DND-41 (cell line): ENCODE results near the gene DSCAML1.
A peak's percentile ranks its signal among the peaks of the same experiment; 100 is the strongest.

Source experiments
- ATAC-seq: fragments of 200-7000 bp; cut with Tn5 transposase; 3 replicates; pipeline ENCODE4 v1.9.1; 2021; ENCODE audit warnings: low read depth; ENCODE audit not compliant: insufficient read depth
- DNase-seq: peaks from one replicate; pipeline ENCODE4 v3.0.0-alpha.2; 2020
- H2AFZ ChIP-seq: 2 replicates; pipeline ENCODE4 v1.6.0; 2012; ENCODE audit warnings: low read depth, low read length
- H3K27ac ChIP-seq: 2 replicates; pipeline ENCODE4 v1.5.1; 2012; ENCODE audit warnings: low read length, inconsistent platforms
- H3K27me3 ChIP-seq: fragments of 200-600 bp; sonication (generic); 2 replicates; pipeline ENCODE4 v1.6.0; 2012; ENCODE audit warnings: low read length, mild to moderate bottlenecking, inconsistent platforms; ENCODE audit not compliant: insufficient read depth, poor library complexity
- H3K36me3 ChIP-seq: 2 replicates; pipeline ENCODE4 v1.5.1; 2012; ENCODE audit warnings: low read length, inconsistent platforms; ENCODE audit not compliant: insufficient read depth
- H3K4me1 ChIP-seq: 2 replicates; pipeline ENCODE4 v1.5.1; 2012; ENCODE audit warnings: mild to moderate bottlenecking, low read length; ENCODE audit not compliant: insufficient read depth
- H3K4me2 ChIP-seq: 2 replicates; pipeline ENCODE4 v1.6.0; 2012; ENCODE audit warnings: mild to moderate bottlenecking, moderate library complexity, low read length, inconsistent platforms; ENCODE audit not compliant: insufficient read depth
- H3K4me3 ChIP-seq, 2 experiments: fragments of 200-600 bp in 1 of 2; shearing (Covaris generic) in 1 of 2; 2 replicates each; pipeline ENCODE4 v1.5.1; 2012 to 2016; ENCODE audit warnings: inconsistent platforms in 2 of 2, low read length in 2 of 2, mild to moderate bottlenecking in 2 of 2, low read depth in 1 of 2, moderate library complexity in 1 of 2
- H3K79me2 ChIP-seq: 2 replicates; pipeline ENCODE4 v1.6.0; 2012; ENCODE audit warnings: low read length, inconsistent platforms; ENCODE audit not compliant: insufficient read depth
- H3K9ac ChIP-seq: 2 replicates; pipeline ENCODE4 v1.6.0; 2012; ENCODE audit warnings: low read depth, mild to moderate bottlenecking, inconsistent platforms, low read length, moderate library complexity
- H3K9me3 ChIP-seq: 2 replicates; pipeline ENCODE4 v1.5.1; 2012; ENCODE audit warnings: low read length, moderate library complexity, mild to moderate bottlenecking, inconsistent platforms; ENCODE audit not compliant: insufficient read depth, severe bottlenecking
- H4K20me1 ChIP-seq: 2 replicates; pipeline ENCODE4 v1.6.0; 2012; ENCODE audit warnings: low read length; ENCODE audit not compliant: insufficient read depth
- EZH2 ChIP-seq: IDR thresholded peaks from 3 replicates; pipeline ENCODE4 v1.6.1; 2012; ENCODE audit warnings: borderline replicate concordance, low read depth, mild to moderate bottlenecking, moderate library complexity, low read length, inconsistent platforms; ENCODE audit not compliant: severe bottlenecking
- TF ChIP-seq, protein P1 (sequence below): IDR thresholded peaks from 2 replicates; pipeline ENCODE4 v1.5.1; 2012; ENCODE audit warnings: borderline replicate concordance, low read length, moderate library complexity, mild to moderate bottlenecking; ENCODE audit not compliant: poor library complexity, severe bottlenecking; ENCODE audit errors: extremely low read depth

Gene DSCAML1

DNA sequence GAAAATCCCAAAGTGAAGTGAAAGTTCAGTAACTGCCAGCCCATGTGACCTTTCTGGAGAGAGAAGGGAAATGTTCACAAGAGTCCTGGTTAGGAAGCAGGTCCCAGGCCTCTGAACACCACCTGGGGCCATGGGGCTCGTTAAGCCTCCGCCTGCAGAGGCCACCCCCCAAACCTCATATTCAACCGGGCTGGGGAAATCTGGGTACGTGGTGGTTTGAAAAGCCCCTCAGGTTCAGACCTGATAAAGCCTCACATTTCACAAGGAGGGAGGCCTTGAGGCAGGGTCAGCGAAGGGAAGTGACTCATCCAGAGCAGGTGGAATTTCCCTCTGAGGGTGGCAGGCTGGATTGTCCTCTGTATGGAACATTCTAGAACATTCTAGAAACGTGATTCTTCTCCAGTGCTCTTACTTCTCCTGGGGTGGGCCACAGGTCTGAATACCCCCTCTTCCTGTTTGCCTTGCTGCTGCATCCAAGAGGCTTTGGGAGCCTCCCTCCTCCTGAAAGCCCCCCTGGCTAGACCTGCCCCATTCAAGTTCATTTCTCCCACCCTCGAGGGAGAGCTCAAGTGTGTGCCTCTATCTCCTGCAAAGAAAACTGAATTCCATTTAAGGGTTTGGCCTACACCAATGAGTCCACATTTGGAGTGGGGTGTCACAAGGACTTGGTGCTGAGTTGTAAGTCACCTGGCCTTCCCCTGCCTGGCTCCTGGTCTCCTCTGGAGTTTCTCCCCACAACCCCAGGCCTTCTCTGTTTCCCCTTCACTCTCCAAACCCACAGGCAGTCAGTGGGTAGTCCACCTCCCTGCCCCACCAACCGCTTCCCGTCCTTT, 21.2 kb upstream of the DSCAML1 start:
- Histone ChIP-seq H4K20me1 (no peaks in the 10 kb centered on the region; the same call in 1 of the 2 replicates), H2AFZ (no peak overlapping the region), H3K9me3 (no peaks in the 10 kb centered on the region), H3K36me3 (peaks cover 61% of the 10 kb centered on the region), H3K79me2 (peaks cover 21% of the 10 kb centered on the region), H3K4me2 (no peak overlapping the region), H3K27ac (peak overlapping the region; percentile 69), H3K4me3 (no peak overlapping the region), H3K27me3 (no peaks in the 10 kb centered on the region), H3K4me1 (peaks cover 77% of the 10 kb centered on the region), H3K9ac (no peak overlapping the region)
- TF ChIP-seq, protein P1, sequence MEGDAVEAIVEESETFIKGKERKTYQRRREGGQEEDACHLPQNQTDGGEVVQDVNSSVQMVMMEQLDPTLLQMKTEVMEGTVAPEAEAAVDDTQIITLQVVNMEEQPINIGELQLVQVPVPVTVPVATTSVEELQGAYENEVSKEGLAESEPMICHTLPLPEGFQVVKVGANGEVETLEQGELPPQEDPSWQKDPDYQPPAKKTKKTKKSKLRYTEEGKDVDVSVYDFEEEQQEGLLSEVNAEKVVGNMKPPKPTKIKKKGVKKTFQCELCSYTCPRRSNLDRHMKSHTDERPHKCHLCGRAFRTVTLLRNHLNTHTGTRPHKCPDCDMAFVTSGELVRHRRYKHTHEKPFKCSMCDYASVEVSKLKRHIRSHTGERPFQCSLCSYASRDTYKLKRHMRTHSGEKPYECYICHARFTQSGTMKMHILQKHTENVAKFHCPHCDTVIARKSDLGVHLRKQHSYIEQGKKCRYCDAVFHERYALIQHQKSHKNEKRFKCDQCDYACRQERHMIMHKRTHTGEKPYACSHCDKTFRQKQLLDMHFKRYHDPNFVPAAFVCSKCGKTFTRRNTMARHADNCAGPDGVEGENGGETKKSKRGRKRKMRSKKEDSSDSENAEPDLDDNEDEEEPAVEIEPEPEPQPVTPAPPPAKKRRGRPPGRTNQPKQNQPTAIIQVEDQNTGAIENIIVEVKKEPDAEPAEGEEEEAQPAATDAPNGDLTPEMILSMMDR = no peak
- TF ChIP-seq EZH2 = no peak
- DNase-seq (peak; percentile 52), ATAC-seq (peak; percentile 23)

DNA sequence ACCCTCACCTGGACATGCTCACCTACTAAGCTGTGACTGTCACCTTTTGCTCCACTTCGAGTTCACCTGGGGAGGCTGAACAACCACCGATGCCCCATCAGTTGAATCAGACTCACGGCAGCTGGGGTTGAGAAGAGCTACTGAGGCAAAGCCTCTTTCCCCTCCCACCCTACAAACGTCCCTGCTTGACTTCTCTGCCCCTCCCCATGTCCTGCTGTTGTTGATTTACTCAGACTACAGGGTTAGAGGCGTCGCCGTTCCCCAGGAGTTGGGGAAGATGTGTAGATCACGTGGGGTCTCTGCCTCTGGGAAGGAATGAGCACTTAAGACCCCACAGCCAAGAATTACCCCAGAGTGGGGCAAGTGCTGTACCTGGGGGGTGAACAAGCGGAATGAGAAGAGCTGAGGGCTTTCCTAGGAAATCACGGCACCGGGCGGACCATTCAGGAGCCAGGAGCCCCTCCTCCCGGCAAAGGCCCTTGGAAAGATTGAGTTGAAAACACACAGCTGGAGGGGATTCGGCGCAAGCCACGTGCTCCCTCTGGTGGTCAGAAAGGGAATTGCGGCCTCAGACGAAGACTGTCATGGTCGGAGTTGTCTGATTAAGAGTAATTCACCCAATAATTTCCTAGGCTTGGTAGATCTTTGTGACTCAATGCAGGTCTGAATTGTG, 20.5 kb upstream of the DSCAML1 start:
- peak overlapping the region; percentile 69 for H3K27ac ChIP-seq
- peaks cover 55% of the 10 kb centered on the region for H3K36me3 ChIP-seq
- peaks cover 14% of the 10 kb centered on the region for H3K79me2 ChIP-seq
- no peak overlapping the region for H2AFZ ChIP-seq
- DNase-seq = peak; percentile 86
- H3K4me3 ChIP-seq = no peak overlapping the region
- H4K20me1 ChIP-seq = no peaks in the 10 kb centered on the region; the same call in 1 of the 2 replicates
- no peak overlapping the region for H3K4me2 ChIP-seq
- H3K4me1 ChIP-seq = peaks cover 70% of the 10 kb centered on the region
- no peak for TF ChIP-seq EZH2
- TF ChIP-seq, protein P1 = peak; percentile 99
- peak; percentile 48 for ATAC-seq
- H3K9ac ChIP-seq = no peak overlapping the region
- no peaks in the 10 kb centered on the region for H3K27me3 ChIP-seq
- no peaks in the 10 kb centered on the region for H3K9me3 ChIP-seq

DNA sequence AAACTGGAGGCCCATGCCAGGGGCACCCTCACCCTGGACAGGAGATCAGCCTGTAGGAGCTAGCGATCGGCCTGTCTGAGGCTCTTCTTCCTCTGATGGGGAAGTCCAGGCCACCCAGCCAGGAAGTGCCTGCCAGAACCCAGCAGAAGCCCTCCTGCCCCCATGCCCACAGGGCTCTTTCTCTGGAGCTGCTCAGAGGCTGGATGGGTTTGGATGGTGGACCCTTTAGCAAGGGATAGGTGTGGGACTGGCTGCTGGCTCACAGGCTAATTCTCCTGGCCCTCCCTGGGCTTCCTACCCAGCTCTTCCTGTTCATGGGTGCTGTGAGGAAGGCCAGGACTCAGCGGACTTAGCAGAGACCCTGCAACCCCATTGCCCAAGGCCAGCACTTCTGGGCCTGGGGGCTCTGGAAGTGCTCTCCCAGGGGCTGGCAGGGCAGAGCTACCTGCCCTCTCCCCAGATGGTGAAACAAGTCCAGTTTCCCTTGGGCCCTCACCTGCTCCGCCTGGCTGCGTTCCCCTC, 19.9 kb upstream of the DSCAML1 start:
- H2AFZ ChIP-seq = no peak overlapping the region
- no peaks in the 10 kb centered on the region for H3K9me3 ChIP-seq
- H3K9ac ChIP-seq = no peak overlapping the region
- no peaks in the 10 kb centered on the region; the same call in 1 of the 2 replicates for H4K20me1 ChIP-seq
- H3K4me2 ChIP-seq = no peak overlapping the region
- peaks cover 49% of the 10 kb centered on the region for H3K36me3 ChIP-seq
- no peaks in the 10 kb centered on the region for H3K27me3 ChIP-seq
- ATAC-seq = no peak
- no peak overlapping the region for H3K4me3 ChIP-seq
- H3K4me1 ChIP-seq = peaks cover 64% of the 10 kb centered on the region
- peak overlapping the region; percentile 37; the same call in 1 of the 2 replicates for H3K27ac ChIP-seq
- H3K79me2 ChIP-seq = peaks cover 8% of the 10 kb centered on the region
- DNase-seq = peak; percentile 24
- no peak for TF ChIP-seq EZH2
- TF ChIP-seq, protein P1 = no peak
